ENCODE results near the gene PDE8A.

PDE8A gene

DNA sequence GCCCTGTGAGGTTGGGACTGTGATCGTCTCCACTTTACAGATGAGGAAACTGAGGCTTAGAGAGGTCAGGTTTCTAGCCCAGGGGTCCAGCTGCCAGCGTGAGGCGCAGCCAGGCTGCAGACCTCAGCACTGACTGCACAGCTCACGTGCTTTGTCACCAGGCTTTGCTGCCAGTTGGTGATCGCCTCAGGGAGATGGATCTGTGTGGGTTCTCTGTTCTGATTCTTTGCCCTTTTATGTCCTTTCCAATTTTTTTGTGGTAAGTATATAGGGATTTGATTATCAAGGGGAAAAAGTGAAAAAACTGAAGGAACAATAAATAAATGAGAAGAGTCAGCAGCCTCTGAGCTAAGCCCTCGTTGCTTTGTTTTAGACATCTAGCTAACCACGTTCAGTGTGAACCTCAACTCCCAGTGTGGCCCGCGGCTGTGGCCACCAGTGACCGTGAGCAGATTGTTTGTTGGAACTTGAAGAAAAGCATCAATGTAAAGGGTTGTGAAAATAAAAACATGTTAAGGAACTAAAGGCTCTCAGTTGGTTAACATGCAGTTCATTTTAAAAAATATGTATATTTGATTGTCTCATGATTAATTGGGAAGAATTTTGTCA lies 117.6 kb downstream of the PDE8A start:
- DNase-seq, result no peak

DNA sequence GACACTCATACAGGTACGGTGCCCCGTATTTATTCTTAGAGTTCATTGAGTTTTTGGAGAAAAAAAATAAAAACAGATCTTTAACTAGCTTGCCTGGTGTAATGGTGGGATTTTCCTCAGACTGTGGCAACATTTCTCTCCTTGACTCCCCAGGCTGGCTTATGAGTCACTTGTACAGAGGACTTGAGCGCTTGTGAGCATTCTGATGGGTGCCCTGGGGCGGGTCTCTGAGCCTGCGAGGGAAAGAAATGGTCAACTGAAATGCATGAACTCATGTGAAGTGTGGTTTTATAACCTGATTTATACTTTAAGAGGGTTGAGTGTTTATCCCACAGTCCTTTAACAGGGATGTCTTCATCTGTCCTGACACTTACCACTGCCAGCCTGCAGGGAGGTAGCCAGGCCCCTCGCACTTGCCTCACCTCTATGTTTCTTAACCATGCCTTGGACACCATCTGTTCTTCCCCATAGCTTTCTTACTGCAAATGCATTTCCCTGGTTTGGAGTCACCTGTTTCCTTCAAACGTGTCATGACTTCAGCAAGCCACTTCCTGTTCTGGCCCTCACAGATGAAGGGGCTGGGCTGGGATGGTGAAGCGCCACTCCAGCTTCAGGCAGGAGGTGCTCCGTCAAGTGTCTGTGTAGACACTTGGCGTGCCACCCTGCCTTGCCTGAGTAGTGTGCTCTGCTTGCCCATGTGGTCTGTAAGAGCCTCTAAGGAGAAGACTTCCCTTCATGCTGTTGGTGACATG lies 118.7 kb downstream of the PDE8A start:
- DNase-seq, result no peak

DNA sequence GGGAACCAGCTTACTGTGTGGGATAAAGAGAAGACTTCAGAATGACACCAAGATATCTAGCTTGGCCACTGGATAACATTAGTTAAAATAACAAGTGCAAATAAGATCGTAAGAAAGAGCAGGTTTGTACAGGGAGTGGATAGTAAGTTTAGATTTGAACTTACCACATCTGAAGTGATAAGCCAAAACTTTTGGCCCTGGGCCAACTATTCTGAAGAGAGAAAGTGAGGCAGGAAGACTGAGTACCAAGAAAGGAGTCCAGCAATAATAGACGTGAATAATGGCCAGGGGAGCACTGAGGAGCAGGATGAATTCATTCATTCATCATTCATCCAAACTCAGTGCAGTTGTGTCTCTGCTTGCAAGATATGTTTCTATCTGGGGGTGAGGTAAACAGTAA lies 122.9 kb downstream of the PDE8A start:
- no peak for DNase-seq

DNA sequence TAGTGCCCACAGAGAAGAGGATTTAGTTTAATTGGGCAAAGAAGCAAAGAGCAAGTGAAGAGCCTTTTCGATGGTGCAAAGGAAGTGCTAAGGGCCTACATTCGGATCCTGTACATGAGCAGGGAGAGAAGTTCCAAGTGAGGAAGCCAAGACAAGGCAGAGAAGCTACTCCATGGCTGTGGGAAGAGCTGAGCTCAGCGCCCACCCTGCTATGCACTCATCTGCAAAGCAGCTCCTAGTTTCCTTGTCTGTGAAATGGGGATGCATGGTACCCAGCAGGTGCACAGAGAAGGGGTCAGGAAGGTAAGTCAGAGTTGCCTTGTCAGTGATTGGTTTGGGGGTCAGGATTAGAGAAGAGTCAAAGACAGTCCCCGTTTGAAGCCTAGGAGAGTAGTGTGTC lies 126.5 kb downstream of the PDE8A start:
- DNase-seq, result no peak

DNA sequence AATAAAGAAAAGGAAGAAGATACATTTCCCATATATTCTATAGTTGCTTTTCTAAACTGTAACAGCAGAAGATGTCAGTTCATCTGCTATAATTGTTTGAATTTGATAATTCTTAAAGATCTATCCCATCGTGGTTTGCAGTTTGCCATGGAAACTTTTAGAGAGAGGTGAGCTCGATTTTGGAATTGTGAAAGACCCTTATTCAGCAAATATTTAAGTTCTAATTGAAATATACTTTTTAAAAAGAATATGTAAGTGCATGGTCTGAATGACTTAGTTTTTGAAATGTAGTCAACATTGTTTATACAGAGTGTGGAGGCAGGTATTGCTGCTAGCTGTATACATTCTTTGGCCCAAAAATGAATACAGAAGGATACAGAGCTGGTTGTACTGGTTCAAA lies 127.7 kb downstream of the PDE8A start:
- DNase-seq, result no peak

DNA sequence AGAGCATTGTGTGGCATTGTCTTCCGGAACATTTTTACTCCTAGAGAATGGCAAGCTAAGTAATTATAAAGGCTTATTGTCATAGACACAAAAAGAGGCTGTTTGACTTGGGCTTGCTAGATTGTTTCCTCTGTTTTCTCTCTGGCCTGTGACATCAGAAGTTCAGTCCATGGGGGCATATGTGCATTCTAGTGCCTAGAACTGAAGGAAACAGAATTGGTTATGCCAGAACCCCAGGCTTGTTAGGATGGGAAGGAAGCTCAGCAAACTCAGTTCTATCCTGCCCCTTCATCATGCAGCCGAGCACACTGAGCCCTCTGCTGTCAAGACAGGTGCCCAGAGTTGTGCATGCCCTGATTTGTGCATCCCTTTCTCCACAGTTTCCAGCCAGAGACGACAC lies 131.3 kb downstream of the PDE8A start:
- DNase-seq, result no peak

DNA sequence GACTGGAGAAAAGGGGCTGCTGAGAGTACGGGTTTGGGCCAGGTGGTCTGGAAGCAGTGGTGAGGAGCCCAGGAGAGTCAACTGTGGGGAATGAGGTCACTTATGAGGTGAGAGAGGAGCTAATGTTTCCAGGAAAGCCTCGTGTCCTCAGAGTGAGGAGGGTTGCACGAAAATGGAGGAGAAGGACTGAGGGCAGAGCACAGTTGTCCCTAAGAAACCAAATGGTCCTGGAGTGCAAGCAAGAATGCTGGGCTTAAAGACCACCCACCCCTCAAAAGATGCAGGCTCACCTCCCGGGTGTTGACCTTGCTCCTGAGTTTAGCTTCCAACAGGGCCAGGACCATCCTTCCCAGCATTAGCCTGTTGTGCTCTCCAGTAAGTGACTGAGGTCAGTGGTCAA lies 133.2 kb downstream of the PDE8A start:
- DNase-seq, result no peak

DNA sequence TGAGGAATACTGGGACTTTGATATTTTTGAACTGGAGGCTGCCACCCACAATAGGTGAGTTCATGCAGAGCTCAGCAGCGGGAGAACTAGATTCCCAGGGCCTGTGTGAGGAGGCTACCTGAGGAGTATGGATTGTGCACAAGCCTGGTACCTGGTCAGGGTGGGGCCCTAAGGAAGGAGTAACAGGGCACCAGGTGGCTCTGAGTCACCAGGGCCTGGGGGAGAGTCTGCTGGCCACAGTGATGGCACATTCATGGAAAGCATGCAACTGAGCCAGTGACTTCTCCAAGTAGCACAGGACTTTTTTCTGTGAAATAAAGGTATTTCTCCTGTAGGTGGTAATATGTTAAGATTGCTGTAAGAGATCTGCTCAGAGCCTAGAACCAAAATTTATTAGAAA lies 134.4 kb downstream of the PDE8A start:
- no peak for DNase-seq

DNA sequence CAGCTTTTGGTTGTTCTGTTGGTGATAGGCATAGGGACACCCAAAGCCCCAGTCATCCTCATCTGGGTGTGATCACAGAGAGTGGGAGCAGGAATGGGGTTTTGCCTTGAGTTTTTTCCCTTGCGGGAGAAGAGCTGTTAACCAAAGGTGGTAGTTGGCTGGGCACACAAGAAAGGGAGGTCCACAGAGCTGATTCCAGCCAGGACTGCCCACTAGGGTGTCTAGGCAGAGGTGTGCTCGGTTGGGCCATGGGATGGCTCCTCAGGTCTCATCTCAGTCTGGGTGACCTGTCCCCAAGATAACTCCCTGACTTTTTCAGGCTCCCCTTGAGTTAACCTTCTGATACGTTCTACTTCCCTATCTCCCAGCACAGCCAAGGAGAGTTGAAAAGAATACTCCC lies 134.8 kb downstream of the PDE8A start:
- no peak for DNase-seq

DNA sequence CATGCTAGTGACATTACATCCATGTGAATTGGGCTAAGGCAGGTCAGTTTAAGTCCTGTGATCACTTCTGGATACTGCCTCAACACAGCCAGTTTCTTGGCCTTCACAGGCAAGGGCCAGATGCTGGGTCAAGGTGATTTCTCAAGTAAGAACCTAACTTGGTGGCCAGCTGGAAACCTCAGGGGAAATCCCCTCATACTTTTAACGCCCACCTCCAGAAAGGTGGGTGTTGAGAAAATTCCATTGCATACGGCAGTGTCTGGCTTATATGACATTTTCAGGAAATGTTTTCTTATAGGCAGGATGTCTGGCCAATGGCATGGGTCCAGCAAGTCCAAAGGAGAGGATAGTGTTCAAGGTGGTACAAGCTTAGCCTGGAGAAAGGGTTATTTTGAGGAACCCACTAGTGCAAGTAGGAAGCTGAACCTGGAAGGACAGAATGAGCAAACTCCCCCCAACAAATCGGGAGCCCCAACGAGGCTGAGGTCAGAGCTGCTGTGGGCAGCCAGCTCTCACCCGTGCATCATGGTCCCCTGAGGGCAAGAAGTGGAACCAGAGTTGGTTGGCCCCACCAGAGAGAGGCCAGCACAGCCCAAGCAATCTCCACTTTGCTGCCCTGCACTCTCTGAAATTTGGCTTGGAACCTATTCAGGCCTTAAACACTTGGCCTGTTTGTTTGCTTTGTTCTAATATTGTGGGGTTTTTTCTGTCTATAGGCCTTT lies 135.4 kb downstream of the PDE8A start:
- DNase-seq, result no peak

DNA sequence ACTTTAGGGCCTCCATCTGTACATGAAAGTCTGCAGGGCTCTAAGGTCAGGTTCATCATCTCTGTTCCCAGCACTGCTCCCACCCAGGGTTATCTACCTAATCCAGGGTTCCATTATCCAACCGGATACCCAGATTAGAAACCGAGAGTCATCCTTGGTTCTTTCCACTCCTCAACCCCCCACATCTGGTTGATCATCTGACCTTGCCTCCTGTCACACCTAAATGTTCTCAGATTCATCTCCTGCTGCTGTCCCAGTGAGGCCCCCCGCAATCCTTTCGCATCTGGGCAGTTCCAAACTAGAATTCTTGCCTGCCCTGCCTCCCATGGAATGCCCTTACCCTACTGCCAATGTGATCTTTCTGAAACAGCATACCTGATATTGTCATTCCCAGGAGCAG lies 136.5 kb downstream of the PDE8A start:
- no peak for DNase-seq

DNA sequence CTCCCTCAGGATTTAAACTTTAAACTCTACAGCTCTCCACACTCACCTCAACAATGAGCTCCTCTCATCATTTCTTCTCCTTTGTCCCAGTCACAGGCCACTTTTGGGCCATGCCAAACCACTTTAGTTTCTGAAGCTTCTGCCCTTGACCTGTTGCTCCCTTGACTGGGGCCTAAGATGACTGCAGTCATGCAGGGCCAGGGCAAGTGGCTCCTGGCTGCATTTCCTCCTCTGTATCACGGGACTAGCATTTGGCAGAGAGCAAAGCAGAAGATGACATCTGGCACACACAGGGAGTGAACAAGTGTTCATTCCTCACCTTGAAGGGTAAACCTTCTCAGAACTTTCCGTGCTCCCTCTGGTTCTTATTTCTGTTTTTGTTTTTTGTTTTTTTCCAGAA lies 136.9 kb downstream of the PDE8A start:
- no peak for DNase-seq

DNA sequence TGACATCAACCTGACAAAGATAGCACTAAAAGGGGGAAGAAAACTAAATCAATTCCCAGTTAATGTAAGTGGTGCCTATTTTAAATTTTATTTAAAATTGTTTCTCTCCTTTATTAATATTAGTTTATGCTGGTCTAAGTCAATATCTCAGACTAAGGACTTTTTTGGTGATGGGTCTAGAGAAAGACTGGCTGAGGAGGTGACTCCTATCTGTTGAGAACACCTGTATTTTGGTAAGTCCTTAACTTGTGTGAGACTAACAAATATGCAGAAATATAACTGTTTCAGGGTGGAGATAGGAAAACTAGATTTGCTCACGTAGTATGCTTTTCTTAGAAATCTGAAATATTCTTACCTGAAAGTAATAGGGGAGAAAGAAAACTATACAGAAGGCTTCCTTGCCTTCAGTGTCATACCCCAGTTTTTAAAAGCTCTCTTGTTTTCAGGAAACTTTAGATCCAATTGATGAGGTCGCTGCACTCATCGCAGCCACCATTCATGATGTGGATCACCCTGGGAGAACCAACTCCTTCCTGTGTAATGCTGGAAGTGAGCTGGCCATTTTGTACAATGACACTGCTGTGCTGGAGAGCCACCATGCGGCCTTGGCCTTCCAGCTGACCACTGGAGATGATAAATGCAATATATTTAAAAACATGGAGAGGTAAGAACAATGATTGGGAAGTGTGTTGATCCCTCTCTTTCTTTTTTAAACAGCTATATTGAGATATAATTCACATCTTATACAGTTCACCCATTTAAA lies 138.9 kb downstream of the PDE8A start:
- DNase-seq, result no peak

DNA sequence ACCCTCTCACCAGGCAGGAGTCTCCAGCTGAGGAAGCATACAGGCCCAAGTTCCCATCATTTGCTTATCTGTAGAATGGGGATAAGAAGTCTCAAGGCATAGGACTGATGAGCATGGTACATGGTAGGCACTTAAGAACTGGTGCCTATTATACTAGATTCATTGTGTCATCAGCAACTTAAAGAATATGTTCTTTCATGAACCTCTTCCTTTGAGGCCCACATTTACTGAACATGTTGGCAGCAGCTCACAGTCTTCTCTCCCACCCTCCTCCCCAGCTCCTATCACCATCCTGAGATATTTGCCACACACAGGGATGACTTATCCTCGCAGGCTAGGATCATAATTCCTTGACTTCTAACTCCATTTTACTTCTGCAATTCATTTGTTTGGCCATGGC lies 142.5 kb downstream of the PDE8A start:
- no peak for DNase-seq

DNA sequence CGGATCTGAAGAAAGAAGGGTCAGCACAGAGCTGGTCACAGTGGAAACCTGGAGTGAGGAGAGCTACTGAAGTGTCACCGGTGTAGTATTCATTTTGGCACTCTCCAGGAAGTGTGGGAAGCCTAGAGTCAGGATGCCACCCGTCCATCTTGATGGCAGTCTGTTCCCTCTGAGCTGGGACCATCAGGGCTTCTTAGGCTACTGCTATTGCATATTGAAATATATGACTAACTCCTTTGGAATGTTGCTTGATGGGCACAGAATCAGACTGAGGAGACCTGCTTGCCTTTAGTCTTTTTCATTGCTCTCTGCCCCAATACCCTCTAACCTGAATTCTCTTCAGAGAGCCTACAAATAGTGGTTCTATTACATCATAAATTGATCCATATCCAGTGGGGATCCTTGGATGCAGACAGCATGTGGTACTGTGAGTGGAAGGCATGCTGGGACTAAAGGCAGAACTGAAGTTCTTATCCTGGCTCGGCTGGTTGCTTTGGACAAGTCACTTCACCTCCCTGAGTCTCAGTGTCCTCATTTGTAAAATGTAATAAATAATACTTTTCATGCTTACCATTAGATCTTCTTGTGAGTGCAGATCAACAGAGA lies 143.5 kb downstream of the PDE8A start:
- DNase-seq, result no peak

DNA sequence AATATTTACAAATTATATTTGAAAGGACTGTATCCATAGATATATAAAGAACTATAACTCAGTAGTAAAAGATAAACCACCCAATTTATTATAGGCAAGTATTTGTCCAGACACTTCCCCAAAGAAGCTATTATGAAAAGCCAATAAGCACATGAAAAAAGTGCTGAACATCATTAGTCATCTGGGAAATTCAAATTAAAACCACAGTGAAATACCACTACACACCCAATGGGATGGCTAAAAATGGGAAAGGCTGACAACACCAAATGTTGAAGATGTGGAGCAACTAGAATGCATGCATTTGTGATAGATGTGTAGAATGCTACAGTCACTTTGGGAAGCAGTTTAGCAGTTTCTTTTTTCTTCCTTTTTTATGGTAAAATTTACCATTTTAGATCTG lies 147.0 kb downstream of the PDE8A start:
- DNase-seq, result no peak

DNA sequence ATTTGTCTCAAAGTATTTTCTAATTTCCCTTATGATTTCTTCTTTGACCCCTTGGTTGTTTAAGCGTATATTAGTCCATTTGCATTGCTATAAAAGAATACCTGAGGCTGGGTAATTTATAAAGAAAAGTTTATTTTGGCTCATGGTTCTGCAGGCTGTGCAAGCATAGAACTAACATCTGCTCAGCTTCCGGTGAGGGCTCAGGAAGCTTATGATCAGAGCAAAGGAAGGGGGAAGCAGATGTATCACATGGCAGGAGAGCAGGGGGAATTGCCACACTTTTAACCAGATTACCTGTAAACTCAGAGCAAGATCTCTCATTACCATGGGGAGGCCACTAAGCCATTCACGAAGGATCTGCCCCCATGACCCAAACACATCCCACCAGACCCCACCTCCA lies 148.2 kb downstream of the PDE8A start:
- no peak for DNase-seq

DNA sequence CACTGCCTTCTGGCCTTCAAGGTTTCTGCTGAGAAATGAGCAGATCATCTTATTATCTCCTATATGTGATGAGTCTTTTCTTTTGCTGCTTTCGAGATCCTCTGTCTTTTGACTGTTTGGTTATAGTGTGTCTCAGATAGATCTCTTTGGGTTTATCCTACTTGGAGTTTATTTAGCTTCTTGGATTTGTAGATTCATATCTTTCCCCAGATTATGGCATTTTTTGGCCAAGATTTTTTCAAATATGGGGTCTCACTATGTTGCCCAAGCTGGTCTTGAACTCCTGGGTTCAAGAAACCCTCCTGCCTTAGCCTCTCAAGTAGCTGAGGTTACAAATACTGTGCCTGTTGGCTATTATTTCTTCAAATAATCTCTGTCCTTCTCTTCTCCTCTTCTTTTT lies 150.3 kb downstream of the PDE8A start:
- DNase-seq, result no peak

DNA sequence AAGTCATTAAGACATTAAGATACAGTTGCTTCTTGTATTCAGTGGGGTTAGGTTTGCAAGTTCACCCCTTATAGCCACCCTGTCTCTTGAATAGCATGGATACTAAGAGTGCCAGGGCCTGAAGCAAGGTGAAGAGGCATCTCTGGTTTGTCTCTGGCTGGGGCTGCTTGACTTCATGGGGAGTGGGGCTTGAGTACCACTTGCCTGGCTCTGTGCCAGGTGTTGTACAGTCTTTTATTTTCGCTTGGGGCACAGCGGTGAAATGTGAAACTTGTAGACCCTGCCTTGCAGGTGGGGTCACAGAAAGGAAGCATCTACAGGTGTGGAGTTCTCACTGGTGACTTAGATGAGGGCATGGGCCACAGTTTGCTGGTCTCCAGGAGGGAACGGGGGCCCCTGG lies 152.1 kb downstream of the PDE8A start:
- DNase-seq, result no peak

DNA sequence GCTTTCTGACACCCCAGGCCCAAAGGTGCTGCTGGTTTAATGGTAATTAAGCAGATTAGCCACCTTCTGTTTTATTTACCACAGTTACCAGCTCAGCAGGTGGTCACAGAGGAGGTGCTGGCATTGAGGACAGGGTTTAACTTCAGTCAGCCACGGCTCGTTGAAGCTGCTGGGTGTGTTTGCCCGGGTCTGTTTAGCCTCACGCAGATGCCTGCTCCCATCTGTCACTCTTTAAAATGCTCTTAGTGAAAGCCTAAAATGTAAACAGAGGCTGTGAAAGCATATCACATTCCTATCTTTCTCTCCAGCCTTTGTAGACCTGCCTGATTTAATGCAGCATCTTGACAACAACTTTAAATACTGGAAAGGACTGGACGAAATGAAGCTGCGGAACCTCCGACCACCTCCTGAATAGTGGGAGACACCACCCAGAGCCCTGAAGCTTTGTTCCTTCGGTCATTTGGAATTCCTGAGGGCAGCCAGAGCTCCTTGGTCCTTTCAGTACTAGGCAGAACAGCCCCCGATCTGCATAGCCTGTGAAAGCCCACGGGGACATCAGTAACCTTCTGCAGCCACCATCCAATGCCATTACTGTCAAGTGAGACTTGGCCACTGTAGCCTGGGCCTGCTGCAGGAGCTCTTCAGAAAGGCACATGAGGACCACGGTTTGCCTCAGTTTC lies 156.0 kb downstream of the PDE8A start:
- no peak for DNase-seq

DNA sequence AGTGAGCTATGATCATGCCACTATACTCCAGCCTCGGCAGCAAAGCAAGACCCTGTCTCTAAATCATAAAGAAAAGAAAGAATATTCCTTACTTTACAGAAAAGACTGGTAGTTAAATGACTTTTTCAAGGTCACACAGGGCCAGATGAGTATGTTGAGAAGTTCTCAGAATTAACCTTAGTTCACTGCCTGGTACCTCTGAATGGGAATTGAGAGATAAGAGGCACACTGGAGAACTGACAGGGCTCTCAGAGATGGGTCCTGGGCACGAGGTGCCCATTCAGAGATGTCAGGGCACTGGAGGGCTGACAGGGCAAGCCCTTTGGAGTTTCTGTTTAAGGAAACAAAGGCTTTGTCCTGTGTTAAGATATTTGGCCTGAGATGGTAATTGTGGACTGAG lies 157.7 kb downstream of the PDE8A start:
- no peak for DNase-seq

DNA sequence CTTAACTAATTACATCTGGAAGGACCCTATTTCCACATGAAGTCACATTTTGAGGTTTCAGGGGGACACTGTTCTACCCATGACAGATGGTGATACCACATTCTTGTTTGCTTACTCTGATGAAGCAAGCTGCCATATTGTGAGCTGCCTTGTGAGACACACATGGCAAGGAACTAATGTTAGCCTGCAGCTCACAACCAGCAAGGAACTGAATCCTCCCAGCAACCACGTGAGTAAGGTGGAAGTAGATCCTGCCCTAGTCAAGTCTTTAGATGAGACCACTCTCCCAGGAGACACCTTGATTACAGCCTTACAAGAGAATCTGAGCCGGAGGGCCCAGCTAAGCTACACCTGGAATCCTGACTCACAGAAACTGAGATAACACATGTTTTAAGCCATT lies 160.1 kb downstream of the PDE8A start:
- no peak for DNase-seq

DNA sequence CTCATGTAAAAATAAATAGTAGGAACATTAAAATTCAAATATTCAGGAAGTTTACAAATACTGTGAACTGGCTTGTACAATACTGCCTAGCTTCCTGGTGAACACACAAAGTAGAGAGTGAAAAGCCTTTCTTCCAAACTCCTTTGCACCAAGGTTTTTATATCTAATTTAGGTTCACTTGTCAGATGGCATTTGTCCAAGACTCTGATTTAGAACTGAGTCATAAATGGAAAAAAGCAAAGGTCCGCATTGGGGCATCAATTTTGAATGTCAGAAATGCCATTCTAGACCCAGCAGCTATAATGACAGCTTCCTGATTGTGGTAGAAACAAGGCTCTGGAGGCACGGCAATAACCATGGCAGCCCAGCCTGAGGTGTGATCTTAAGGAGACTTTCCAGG lies 160.7 kb downstream of the PDE8A start:
- no peak for DNase-seq
